Hepatocyte (in vitro differentiated cells): ENCODE results near the gene RASGRP2. TPM values are rescaled to one million over a fixed set of nuclear protein-coding genes. Genes with fewer than 3 reads are reported as not detected.

ENCODE experiments used
- DNase-seq: peaks from one replicate; pipeline ENCODE4 v3.0.0-alpha.2; 2016; ENCODE audit warnings: low spot score
- H2AFZ ChIP-seq: fragments of 200-600 bp; sonication (generic); 2 replicates; pipeline ENCODE4 v1.6.0; 2016; ENCODE audit warnings: antibody characterized with exemption, mild to moderate bottlenecking
- H3K27ac ChIP-seq: fragments of 200-600 bp; sonication (generic); 2 replicates; pipeline ENCODE4 v1.5.1; 2016; ENCODE audit warnings: mild to moderate bottlenecking
- H3K27me3 ChIP-seq: fragments of 200-600 bp; sonication (generic); 2 replicates; pipeline ENCODE4 v1.6.1; 2016
- H3K36me3 ChIP-seq: fragments of 200-600 bp; sonication (generic); replicated peaks from 2 replicates; pipeline ENCODE4 v1.5.1; 2016; ENCODE audit warnings: low read depth; ENCODE audit not compliant: insufficient read depth
- H3K4me1 ChIP-seq: fragments of 200-600 bp; sonication (generic); 2 replicates; pipeline ENCODE4 v1.5.1; 2016; ENCODE audit warnings: mild to moderate bottlenecking, moderate library complexity; ENCODE audit not compliant: insufficient read depth
- H3K4me2 ChIP-seq: fragments of 200-600 bp; sonication (generic); 2 replicates; pipeline ENCODE4 v1.6.0; 2016
- H3K4me3 ChIP-seq: fragments of 200-600 bp; sonication (generic); 2 replicates; pipeline ENCODE4 v1.5.1; 2016; ENCODE audit warnings: mild to moderate bottlenecking
- H3K79me2 ChIP-seq: fragments of 200-600 bp; sonication (generic); 2 replicates; pipeline ENCODE4 v1.6.0; 2017; ENCODE audit warnings: mild to moderate bottlenecking
- H3K9me2 ChIP-seq: fragments of 200-600 bp; sonication (generic); replicated peaks from 2 replicates; pipeline ENCODE4 v1.6.0; 2017; ENCODE audit warnings: mild to moderate bottlenecking; ENCODE audit not compliant: insufficient read depth
- H3K9me3 ChIP-seq: fragments of 200-600 bp; sonication (generic); 2 replicates; pipeline ENCODE4 v1.5.1; 2016; ENCODE audit warnings: low read depth, mild to moderate bottlenecking
- H4K20me1 ChIP-seq: fragments of 200-600 bp; sonication (generic); 2 replicates; pipeline ENCODE4 v1.6.0; 2016; ENCODE audit warnings: mild to moderate bottlenecking; ENCODE audit not compliant: insufficient read depth, poor library complexity, severe bottlenecking
- EZH2 ChIP-seq: fragments of 200-600 bp; sonication (generic); IDR thresholded peaks from 2 replicates; pipeline ENCODE4 v1.6.1; 2016; ENCODE audit warnings: antibody characterized with exemption, mild to moderate bottlenecking, borderline replicate concordance
- EZH2phosphoT487 ChIP-seq: fragments of 200-600 bp; sonication (generic); IDR thresholded peaks from one replicate; pipeline ENCODE4 v1.6.1; 2018; ENCODE audit warnings: antibody characterized with exemption, mild to moderate bottlenecking, low read depth, moderate library complexity; ENCODE audit not compliant: unreplicated experiment, severe bottlenecking
- WGBS: methylation state at CpG from one replicate; pipeline ENCODE4 v1.1.6; 2016; ENCODE audit warnings: low lambda C conversion rate; ENCODE audit errors: missing lambda C conversion rate; 5-methylcytosine and 5-hydroxymethylcytosine counted together
- polyA plus RNA-seq: library from polyadenylated mRNA; unstranded; fragments of >200 nt; fragmentation: Nextera tagmentation; extraction: Ambion mirVana; gene quantifications from 2 replicates; pipeline ENCODE4 v1.2.1, GENCODE V29; 2016
- total RNA-seq: library from RNA; depleted of rRNA; stranded (reverse); fragments of >200 nt; gene quantifications from 2 replicates; pipeline ENCODE4 v1.2.3, GENCODE V29; 2014
- TF ChIP-seq, protein P1 (sequence below): fragments of 200-600 bp; sonication (generic); IDR thresholded peaks from 2 replicates; pipeline ENCODE4 v1.5.1; 2016; ENCODE audit warnings: antibody characterized with exemption, mild to moderate bottlenecking; ENCODE audit not compliant: poor library complexity

RASGRP2 gene
- total and polyA plus RNA-seq, 2 experiments from 2014 or later: 0.10 to 3.2 TPM

DNA sequence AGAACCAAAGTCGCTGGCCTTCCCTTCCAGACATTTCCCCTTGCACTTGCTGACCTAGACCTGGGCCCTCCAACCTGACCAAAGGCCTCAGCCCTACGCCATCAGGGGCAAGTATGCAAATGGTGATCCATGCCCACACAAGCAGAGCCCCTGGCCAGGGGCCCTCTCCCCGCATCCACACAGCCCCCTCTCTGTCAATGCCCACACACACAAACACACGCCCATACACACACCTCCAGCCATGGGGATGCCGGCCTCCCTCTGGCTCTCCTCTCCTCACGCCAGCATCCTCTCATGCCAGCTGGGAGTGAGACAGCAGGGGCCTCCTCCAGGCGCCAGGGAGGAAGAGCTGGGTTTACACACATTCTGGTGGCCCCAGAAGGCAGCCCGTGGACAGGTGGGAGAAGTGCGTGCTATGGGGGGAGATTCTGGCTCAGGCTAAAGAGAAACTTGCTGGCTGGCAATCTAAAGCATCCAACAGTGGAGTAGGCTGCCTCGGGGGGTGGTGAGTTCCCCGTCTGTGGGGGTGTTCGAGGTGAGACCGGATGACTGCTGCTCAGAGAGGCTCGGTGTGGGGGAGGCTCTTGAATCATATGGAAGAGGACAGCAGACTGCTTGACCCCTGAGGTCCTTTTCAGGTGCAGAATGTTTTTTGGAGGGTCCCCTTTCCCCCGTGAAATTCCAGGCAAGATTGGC lies 25.7 kb downstream of the RASGRP2 start:
- DNase-seq: no peak
- no peaks in the 10 kb centered on the region for H3K9me3 ChIP-seq
- 84% methylated on average over 15 of the region's 15 CpGs for WGBS
- H3K9me2 ChIP-seq: no peaks in the 10 kb centered on the region
- H3K36me3 ChIP-seq: no peaks in the 10 kb centered on the region
- no peaks in the 10 kb centered on the region for H3K79me2 ChIP-seq
- H3K4me2 ChIP-seq: no peak overlapping the region
- H3K27ac ChIP-seq: no peak overlapping the region
- peaks cover 86% of the 10 kb centered on the region for H3K27me3 ChIP-seq
- H3K4me1 ChIP-seq: no peaks in the 10 kb centered on the region
- no peak overlapping the region for H3K4me3 ChIP-seq
- H4K20me1 ChIP-seq: no peaks in the 10 kb centered on the region
- TF ChIP-seq EZH2phosphoT487 (no peak), EZH2 (no peak)
- TF ChIP-seq, protein P1, sequence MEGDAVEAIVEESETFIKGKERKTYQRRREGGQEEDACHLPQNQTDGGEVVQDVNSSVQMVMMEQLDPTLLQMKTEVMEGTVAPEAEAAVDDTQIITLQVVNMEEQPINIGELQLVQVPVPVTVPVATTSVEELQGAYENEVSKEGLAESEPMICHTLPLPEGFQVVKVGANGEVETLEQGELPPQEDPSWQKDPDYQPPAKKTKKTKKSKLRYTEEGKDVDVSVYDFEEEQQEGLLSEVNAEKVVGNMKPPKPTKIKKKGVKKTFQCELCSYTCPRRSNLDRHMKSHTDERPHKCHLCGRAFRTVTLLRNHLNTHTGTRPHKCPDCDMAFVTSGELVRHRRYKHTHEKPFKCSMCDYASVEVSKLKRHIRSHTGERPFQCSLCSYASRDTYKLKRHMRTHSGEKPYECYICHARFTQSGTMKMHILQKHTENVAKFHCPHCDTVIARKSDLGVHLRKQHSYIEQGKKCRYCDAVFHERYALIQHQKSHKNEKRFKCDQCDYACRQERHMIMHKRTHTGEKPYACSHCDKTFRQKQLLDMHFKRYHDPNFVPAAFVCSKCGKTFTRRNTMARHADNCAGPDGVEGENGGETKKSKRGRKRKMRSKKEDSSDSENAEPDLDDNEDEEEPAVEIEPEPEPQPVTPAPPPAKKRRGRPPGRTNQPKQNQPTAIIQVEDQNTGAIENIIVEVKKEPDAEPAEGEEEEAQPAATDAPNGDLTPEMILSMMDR: no peak
- no peak overlapping the region for H2AFZ ChIP-seq

DNA sequence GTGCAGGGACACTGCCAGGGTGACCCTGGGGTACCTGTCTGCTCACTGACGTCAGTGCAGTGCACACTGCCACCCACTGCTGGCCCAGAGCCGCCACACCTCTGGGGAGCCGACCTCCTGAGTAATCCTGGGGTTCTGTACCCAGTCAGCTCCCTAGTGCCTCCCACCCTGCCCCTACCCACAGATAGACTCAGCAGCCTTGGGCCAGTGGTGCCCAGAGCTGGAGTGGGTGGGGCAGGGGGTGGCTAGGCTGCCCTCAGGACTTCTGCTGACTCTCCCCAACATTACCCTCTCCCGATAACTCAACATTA lies 26.7 kb downstream of the RASGRP2 start:
- Histone ChIP-seq H2AFZ (no peak overlapping the region), H3K4me1 (no peaks in the 10 kb centered on the region), H3K27me3 (peaks cover 89% of the 10 kb centered on the region), H4K20me1 (no peaks in the 10 kb centered on the region), H3K4me3 (no peak overlapping the region), H3K79me2 (no peaks in the 10 kb centered on the region), H3K27ac (no peak overlapping the region), H3K36me3 (no peaks in the 10 kb centered on the region), H3K9me2 (no peaks in the 10 kb centered on the region), H3K9me3 (no peaks in the 10 kb centered on the region), H3K4me2 (no peak overlapping the region)
- TF ChIP-seq, protein P1: no peak
- TF ChIP-seq EZH2 (no peak), EZH2phosphoT487 (no peak)
- DNase-seq: no peak
- 83% methylated on average over 4 of the region's 4 CpGs for WGBS

DNA sequence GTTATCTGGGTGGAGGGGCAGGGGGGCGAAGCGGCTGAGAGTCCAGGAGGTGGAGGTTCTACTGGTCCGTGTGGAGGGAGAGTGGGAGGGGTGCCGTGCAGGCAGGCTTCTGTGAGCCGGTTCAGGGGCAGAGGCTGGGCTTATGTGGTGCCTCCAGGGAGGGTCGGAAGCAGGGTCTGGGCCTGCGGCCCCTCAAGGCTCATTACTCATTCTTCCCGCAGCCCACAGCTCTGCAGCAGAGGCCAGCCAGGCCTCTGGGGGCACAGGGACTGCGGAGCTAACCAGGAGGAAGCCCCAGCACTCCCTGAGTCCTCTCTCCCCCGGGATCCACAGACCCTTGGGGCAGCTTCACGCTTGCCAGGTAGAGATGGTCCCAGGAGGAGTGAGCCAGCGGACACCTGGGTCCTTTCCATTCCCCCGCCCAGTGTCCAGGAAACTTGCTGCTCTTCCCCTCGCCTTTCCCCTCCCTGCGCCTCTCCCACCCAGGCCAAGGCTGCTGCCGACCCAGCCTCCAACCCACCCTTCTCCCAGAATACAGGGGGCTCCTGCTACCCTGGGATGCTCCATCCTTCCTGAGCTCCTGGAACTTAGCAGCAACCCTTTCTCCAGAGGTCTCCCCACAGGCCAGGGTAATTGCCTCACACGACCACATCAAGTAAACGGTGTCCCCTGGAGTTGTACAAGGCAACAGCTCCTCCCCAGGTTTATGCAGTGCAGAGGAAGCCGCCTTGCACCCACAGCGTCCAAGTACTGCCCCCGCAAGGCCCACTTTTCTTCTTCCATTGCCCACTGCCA lies 27.3 kb downstream of the RASGRP2 start:
- no peak overlapping the region for H3K4me2 ChIP-seq
- H3K79me2 ChIP-seq: no peaks in the 10 kb centered on the region
- TF ChIP-seq EZH2phosphoT487 (no peak), EZH2 (no peak)
- TF ChIP-seq, protein P1: no peak
- DNase-seq: no peak
- no peak overlapping the region for H3K27ac ChIP-seq
- H3K9me3 ChIP-seq: no peaks in the 10 kb centered on the region
- no peaks in the 10 kb centered on the region for H3K9me2 ChIP-seq
- no peaks in the 10 kb centered on the region for H3K4me1 ChIP-seq
- no peak overlapping the region for H3K4me3 ChIP-seq
- H3K27me3 ChIP-seq: peaks cover 90% of the 10 kb centered on the region
- no peak overlapping the region for H2AFZ ChIP-seq
- 76% methylated on average over 20 of the region's 21 CpGs for WGBS
- no peaks in the 10 kb centered on the region for H3K36me3 ChIP-seq
- no peaks in the 10 kb centered on the region for H4K20me1 ChIP-seq
